GM12864 (cell line): ENCODE data around the gene UCP1.
A peak's percentile ranks its signal among the peaks of the same experiment; 100 is the strongest.
"Not testable (repeated sequence)": the region's sequence is repeated elsewhere in the genome, so short reads cannot be mapped to it uniquely, and the experiment has no call there.

Experiments
- DNase-seq: peaks from one replicate; pipeline ENCODE4 v3.0.0-alpha.2; 2011; ENCODE audit warnings: low read depth
- H3K4me3 ChIP-seq: 2 replicates; pipeline ENCODE4 v1.5.1; 2011; ENCODE audit warnings: mild to moderate bottlenecking, low read depth, low read length, control low read depth
- TF ChIP-seq, protein P1 (sequence below): IDR thresholded peaks from 2 replicates; pipeline ENCODE4 v1.5.1; 2011; ENCODE audit warnings: low read depth, mild to moderate bottlenecking, moderate library complexity, low read length, control low read depth, inconsistent platforms; ENCODE audit errors: missing control alignments

Gene UCP1

DNA sequence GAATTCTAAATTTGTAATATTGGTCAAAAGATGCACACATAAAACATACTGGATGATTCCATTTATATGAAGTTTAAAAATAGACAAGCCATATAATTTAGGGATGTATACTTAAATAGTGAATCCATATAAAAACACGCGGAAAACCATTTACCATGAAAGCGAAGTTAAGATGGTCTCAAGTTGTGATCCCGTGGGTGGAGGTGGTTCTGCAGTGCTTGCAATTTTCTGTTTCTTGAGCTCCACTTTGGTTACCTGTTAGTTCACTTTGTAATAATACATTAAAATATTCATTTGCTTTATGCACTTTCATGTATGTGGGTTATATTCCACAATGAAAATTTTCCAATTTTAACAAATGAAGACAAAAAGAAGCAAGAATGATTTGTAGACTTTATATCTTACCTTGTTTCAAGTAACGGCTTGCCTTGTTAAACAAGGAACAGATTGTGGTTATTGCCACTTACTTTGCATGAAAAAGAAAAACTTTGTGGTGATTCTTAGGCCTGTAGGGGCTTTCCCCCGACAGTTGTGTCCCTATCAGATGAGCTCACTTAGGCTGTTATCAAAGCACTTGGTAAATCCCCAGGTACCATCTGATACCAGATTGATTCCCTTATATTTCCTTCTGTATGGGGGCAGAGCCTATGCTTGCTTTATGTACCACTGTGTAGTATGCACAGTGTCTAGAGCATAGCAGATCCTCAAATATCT lies 12.2 kb downstream of the UCP1 start:
- peak; percentile 48 for DNase-seq
- TF ChIP-seq, protein P1, sequence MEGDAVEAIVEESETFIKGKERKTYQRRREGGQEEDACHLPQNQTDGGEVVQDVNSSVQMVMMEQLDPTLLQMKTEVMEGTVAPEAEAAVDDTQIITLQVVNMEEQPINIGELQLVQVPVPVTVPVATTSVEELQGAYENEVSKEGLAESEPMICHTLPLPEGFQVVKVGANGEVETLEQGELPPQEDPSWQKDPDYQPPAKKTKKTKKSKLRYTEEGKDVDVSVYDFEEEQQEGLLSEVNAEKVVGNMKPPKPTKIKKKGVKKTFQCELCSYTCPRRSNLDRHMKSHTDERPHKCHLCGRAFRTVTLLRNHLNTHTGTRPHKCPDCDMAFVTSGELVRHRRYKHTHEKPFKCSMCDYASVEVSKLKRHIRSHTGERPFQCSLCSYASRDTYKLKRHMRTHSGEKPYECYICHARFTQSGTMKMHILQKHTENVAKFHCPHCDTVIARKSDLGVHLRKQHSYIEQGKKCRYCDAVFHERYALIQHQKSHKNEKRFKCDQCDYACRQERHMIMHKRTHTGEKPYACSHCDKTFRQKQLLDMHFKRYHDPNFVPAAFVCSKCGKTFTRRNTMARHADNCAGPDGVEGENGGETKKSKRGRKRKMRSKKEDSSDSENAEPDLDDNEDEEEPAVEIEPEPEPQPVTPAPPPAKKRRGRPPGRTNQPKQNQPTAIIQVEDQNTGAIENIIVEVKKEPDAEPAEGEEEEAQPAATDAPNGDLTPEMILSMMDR, result no peak
- H3K4me3 ChIP-seq, result no peak overlapping the region

DNA sequence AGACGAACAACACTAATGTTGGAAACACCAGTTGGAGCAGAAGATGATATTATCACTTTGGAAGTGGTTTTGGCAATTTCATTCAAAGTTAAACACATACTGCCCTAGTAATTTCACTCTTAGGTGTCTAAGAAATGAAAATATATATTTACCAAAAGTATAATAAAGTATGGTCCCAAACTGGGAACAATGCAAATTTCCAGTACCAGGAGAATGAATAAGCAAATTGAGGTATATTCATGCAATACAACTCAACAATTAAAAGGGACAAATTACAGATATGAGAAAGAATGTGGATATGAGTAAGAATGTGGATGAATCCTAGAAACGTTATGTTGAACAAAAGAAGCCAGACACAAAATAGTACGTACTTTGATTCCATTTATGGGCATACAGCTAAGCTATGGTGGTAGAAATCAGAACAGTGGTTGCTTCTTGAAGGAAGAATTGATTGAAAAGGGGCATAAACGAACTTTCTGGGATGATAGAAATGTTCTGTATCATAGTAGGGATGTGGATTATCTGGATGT lies 34.7 kb downstream of the UCP1 start:
- DNase-seq, result no peak
- H3K4me3 ChIP-seq, result no peak overlapping the region
- TF ChIP-seq, protein P1, result no peak

DNA sequence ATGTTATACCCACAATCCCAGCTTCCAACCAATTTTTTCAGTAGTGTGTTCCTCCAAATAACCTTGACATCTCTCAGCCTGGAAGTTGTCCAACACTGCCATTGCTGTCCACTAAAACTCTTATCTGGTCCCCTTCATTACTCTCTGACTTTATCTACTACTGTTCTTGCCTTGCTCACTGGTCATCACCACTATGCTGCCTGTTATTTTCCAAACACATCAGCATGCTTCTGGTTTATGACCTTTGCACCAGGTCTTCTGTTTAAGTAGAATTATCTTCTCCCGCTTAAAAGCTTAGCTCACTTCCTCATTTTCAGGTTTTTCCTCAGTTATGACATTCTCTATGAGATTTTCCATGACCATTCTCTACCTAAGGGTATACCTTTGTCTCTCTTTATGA lies 39.3 kb downstream of the UCP1 start:
- H3K4me3 ChIP-seq, result no peak overlapping the region
- DNase-seq, result no peak
- TF ChIP-seq, protein P1, result no peak

DNA sequence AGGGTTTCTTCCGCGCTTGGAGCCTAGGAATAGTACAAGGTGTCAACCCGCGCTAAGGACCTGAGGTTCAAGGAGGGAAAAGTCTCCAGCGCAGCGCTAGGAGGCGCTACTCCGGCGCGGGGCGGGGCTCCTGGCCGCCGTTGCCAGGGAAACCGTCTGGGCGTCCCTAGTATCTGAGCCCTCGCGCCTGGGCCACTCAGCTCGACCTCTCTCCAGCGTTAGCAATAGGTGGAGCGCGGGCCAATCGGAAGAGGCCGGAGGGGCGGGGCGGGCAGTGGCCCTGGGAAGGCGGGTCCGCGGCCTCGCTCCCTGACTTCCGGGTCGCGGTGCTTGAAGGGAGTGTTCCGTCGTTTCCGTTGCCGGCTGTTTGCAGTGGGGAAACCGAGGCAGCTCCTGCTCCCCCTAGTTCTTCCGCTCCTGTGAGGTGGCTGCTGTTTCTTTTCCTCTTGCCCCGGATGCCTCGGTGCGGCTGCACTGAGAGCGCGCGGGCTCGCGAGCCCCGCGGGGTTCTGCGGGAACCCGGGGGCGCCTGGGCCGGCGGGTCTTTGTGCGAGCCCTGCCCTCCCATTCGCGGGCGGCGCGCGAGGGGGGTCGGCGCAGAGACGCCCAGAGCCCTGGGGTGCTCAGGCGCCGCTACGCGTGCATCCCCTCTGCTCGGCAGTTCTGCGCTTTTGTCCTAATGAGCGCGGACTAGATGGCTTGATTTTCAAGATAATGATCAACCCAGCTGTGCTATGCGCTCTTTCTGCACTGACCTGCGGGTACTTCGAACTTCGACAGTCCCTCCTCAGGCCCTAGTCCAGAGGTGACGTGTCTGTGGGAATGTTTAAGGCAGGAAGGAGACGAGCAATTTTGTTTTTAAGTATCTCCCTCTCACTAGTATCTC lies 44.7 kb downstream of the UCP1 start, which contains the start of gene ELMOD2:
TSS of gene ELMOD2 (plus strand) at position 312 of the 886 bp plus-strand sequence. CDS start 1,261 bp downstream, outside the sequence.
- H3K4me3 ChIP-seq, result peak within 1 kb of the TSS; percentile 99
- TF ChIP-seq, protein P1, result peak; percentile 95
- DNase-seq, result peak; percentile 90

DNA sequence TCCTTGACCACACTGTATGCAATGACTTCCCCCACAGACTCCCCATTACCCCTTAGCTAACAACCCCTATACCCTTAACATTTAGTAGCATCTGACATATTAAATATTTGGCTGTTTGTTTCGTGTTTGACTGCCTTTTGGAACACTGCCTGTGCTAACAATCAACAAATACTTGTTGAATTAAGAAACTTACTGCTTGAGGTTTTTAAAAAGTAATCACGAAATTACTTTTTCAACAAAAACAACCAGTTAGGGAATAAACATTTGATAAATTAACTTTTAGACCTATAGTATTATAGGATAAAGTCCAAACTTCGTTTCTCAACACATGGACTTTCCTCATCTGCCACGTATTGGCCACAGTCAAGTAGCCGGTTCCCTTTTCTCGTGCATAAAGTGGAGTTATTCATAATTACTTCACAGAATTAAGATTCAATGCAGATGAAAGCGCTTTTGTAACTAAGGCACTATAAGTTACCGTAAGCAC lies 45.3 kb downstream of the UCP1 start:
- peak overlapping the region; percentile 9; the same call in 1 of the 2 replicates for H3K4me3 ChIP-seq
- TF ChIP-seq, protein P1, result no peak
- no peak for DNase-seq

DNA sequence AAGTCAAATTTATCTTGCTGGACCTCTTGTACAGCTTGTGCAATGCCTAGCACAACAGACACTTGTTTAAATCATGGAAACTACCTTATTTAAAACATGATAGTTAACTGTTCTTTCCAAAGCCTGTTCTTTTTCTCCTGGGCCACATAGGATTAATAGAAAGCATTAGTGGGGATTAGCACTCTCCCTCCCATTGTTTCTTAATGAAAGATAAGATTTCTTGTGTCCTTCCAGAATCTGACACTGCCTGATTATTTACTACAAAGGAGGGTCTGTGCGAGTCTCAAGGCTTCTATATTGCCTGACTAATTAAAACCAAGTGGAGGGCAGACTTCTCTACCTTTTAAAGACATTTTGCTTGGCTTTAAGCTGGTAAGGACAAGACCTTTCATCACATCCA lies 53.3 kb downstream of the UCP1 start:
- TF ChIP-seq, protein P1, result no peak
- DNase-seq, result no peak

DNA sequence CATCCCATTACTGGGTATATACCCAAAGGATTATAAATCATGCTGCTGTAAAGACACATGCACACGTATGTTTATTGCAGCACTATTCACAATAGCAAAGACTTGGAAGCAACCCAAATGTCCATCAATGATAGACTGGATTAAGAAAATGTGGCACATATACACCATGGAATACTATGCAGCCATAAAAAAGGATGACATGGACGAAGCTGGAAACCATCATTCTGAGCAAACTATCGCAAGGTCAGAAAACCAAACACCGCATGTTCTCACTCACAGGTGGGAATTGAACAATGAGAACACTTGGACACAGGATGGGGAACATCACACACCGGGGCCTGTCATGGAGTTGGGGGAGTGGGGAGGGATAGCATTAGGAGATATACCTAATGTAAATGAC lies 55.0 kb downstream of the UCP1 start:
- not testable (repeated sequence) for H3K4me3 ChIP-seq, DNase-seq

More for the DNA sequence above, 53.3 kb downstream of the UCP1 start:
- no peak overlapping the region for H3K4me3 ChIP-seq
